Muscle of back (tissue), 11 donors: ENCODE results near the gene KLHL29. TPM values are rescaled to one million over a fixed set of nuclear protein-coding genes. Genes with fewer than 3 reads are reported as not detected.

Experiments
- DNase-seq, 3 donors: peaks; one replicate each; pipeline versions ENCODE4 v3.0.0 to v3.0.0-alpha.2; 2013
- polyA plus RNA-seq, 10 donors: library from polyadenylated mRNA; unstranded; fragments of 120-200 nt; gene quantifications; one replicate each; pipeline ENCODE4 v1.2.1, GENCODE V29; 2013; ENCODE audit not compliant: insufficient read length in 10 of 10

The KLHL29 gene
- polyA plus RNA-seq, 10 donors: 5.6 to 10.3 (median 7.6) TPM

- DNase-seq: no peak
Observed at GRCh38 chr2:23655934-23656596, 271.1 kb downstream of the KLHL29 start.

GRCh38 chr2:23656597-23656973 is 271.6 kb downstream of the KLHL29 start:
- DNase-seq: peak in 1 of 3 donors; percentile 33

- no peak for DNase-seq
Observed at GRCh38 chr2:23657371-23657770, 272.4 kb downstream of the KLHL29 start.

- DNase-seq: no peak
Observed at GRCh38 chr2:23657934-23658333, 273.0 kb downstream of the KLHL29 start.

- peak in 2 of 3 donors; percentile 35 to 72 for DNase-seq
Observed at GRCh38 chr2:23658466-23658942, 273.5 kb downstream of the KLHL29 start.

- no peak for DNase-seq
Observed at GRCh38 chr2:23659328-23659727, 274.3 kb downstream of the KLHL29 start.

GRCh38 chr2:23659773-23660172 is 274.8 kb downstream of the KLHL29 start:
- no peak for DNase-seq

GRCh38 chr2:23660237-23660636 is 275.3 kb downstream of the KLHL29 start:
- DNase-seq: no peak

- no peak for DNase-seq
Observed at GRCh38 chr2:23661276-23662050, 276.5 kb downstream of the KLHL29 start.

- DNase-seq: no peak
Observed at GRCh38 chr2:23662466-23662865, 277.5 kb downstream of the KLHL29 start.

- peak in 2 of 3 donors; percentile 54 to 79 for DNase-seq
Observed at GRCh38 chr2:23662941-23663920, 278.3 kb downstream of the KLHL29 start.

- DNase-seq: peak in 2 of 3 donors; percentile 30 to 37
Observed at GRCh38 chr2:23664066-23664788, 279.2 kb downstream of the KLHL29 start.

- DNase-seq: no peak
Observed at GRCh38 chr2:23666241-23666979, 281.4 kb downstream of the KLHL29 start.

GRCh38 chr2:23666980-23667357 is 282.0 kb downstream of the KLHL29 start:
- DNase-seq: no peak

GRCh38 chr2:23668756-23669304 is 283.9 kb downstream of the KLHL29 start:
- no peak for DNase-seq

GRCh38 chr2:23669413-23670244 is 284.6 kb downstream of the KLHL29 start:
- DNase-seq: peak; percentile 69 to 95 (median 88)

- DNase-seq: no peak
Observed at GRCh38 chr2:23670245-23670592, 285.2 kb downstream of the KLHL29 start.

GRCh38 chr2:23673082-23673481 is 288.1 kb downstream of the KLHL29 start:
- DNase-seq: no peak
